ENCODE measurements around the gene FGF18. TPM values are rescaled to one million over a fixed set of nuclear protein-coding genes. Genes with fewer than 3 reads are reported as not detected.

The FGF18 gene
- total RNA-seq, 2 donors from 2014 or later, result 0.81 to 1.6 TPM

GRCh38 chr5:171422902-171423663 is 3.6 kb downstream of the FGF18 start:
- H3K4me1 ChIP-seq (ENCODE audit: control insufficient read depth in 1 of 2, low read depth in 2 of 2), result peaks cover 14 to 31% of the 10 kb centered on the region in 2 donors
- H3K27ac ChIP-seq, result no peak overlapping the region

GRCh38 chr5:171424726-171425125 is 5.3 kb downstream of the FGF18 start:
- Histone ChIP-seq H3K36me3 (no peaks in the 10 kb centered on the region), H3K4me1 (ENCODE audit: control insufficient read depth in 1 of 2, low read depth in 2 of 2) (peaks cover 7 to 16% of the 10 kb centered on the region in 2 donors), H3K27me3 (replicated peaks; ENCODE audit: insufficient read depth) (no peaks in the 10 kb centered on the region), H3K4me3 (no peak overlapping the region), H3K27ac (no peak overlapping the region), H3K9me3 (no peaks in the 10 kb centered on the region)
- ATAC-seq (ENCODE audit: insufficient number of reproducible peaks, low FRiP score, low read depth) (no peak), DNase-seq (ENCODE audit: low spot score) (no peak)
- TF ChIP-seq CTCF (IDR thresholded peaks at IDR 0.05), result no peak

More at GRCh38 chr5:171422902-171423663, 3.6 kb downstream of the FGF18 start:
- ATAC-seq (ENCODE audit: insufficient number of reproducible peaks, low FRiP score, low read depth), result no peak
- TF ChIP-seq CTCF (IDR thresholded peaks at IDR 0.05), result no peak
- DNase-seq (ENCODE audit: low spot score), result no peak
- Histone ChIP-seq H3K27me3 (replicated peaks; ENCODE audit: insufficient read depth) (no peaks in the 10 kb centered on the region), H3K4me3 (no peak overlapping the region), H3K36me3 (no peaks in the 10 kb centered on the region), H3K9me3 (no peaks in the 10 kb centered on the region)

GRCh38 chr5:171425596-171426244 is 6.3 kb downstream of the FGF18 start:
- no peak for TF ChIP-seq CTCF (IDR thresholded peaks at IDR 0.05)
- ATAC-seq (ENCODE audit: insufficient number of reproducible peaks, low FRiP score, low read depth), result peak; percentile 10
- no peaks in the 10 kb centered on the region for H3K27me3 ChIP-seq (replicated peaks; ENCODE audit: insufficient read depth)

GRCh38 chr5:171426266-171426665 is 6.8 kb downstream of the FGF18 start:
- no peak overlapping the region for H3K4me3 ChIP-seq
- H3K36me3 ChIP-seq, result no peaks in the 10 kb centered on the region
- no peak for TF ChIP-seq CTCF (IDR thresholded peaks at IDR 0.05)
- ATAC-seq (ENCODE audit: insufficient number of reproducible peaks, low FRiP score, low read depth) (no peak), DNase-seq (ENCODE audit: low spot score) (no peak)
- H3K9me3 ChIP-seq, result no peaks in the 10 kb centered on the region
- H3K27me3 ChIP-seq (replicated peaks; ENCODE audit: insufficient read depth), result no peaks in the 10 kb centered on the region
- no peak overlapping the region for H3K27ac ChIP-seq
- H3K4me1 ChIP-seq (ENCODE audit: control insufficient read depth in 1 of 2, low read depth in 2 of 2), result peaks cover 0 to 2% of the 10 kb centered on the region in 2 donors

More at GRCh38 chr5:171425596-171426244, 6.3 kb downstream of the FGF18 start:
- no peak for DNase-seq (ENCODE audit: low spot score)
- Histone ChIP-seq H3K4me3 (no peak overlapping the region), H3K27ac (no peak overlapping the region), H3K36me3 (no peaks in the 10 kb centered on the region), H3K9me3 (no peaks in the 10 kb centered on the region), H3K4me1 (ENCODE audit: control insufficient read depth in 1 of 2, low read depth in 2 of 2) (peaks cover under 1 to 6% of the 10 kb centered on the region in 2 donors)

GRCh38 chr5:171426680-171427079 is 7.2 kb downstream of the FGF18 start:
- H3K4me1 ChIP-seq (ENCODE audit: control insufficient read depth in 1 of 2, low read depth in 2 of 2), result no peaks in the 10 kb centered on the region
- H3K36me3 ChIP-seq, result no peaks in the 10 kb centered on the region
- H3K9me3 ChIP-seq, result no peaks in the 10 kb centered on the region
- H3K27me3 ChIP-seq (replicated peaks; ENCODE audit: insufficient read depth), result no peaks in the 10 kb centered on the region
- no peak for TF ChIP-seq CTCF (IDR thresholded peaks at IDR 0.05)
- H3K4me3 ChIP-seq, result no peak overlapping the region
- no peak for ATAC-seq (ENCODE audit: insufficient number of reproducible peaks, low FRiP score, low read depth)
- no peak overlapping the region for H3K27ac ChIP-seq
- no peak for DNase-seq (ENCODE audit: low spot score)

Measured in thoracic aorta (tissue), 2 donors.